GM19467 (cell line): Measurements from ENCODE around the gene DNAJB12.
"Not testable (repeated sequence)": the region's sequence is repeated elsewhere in the genome, so short reads cannot be mapped to it uniquely, and the experiment has no call there.

Experiments
- ATAC-seq: cut with Tn5 transposase; IDR thresholded peaks from one replicate; pipeline ENCODE4 v1.9.1; 2021; ENCODE audit warnings: mild to moderate bottlenecking, moderate library complexity; ENCODE audit not compliant: unreplicated experiment

Gene DNAJB12

DNA sequence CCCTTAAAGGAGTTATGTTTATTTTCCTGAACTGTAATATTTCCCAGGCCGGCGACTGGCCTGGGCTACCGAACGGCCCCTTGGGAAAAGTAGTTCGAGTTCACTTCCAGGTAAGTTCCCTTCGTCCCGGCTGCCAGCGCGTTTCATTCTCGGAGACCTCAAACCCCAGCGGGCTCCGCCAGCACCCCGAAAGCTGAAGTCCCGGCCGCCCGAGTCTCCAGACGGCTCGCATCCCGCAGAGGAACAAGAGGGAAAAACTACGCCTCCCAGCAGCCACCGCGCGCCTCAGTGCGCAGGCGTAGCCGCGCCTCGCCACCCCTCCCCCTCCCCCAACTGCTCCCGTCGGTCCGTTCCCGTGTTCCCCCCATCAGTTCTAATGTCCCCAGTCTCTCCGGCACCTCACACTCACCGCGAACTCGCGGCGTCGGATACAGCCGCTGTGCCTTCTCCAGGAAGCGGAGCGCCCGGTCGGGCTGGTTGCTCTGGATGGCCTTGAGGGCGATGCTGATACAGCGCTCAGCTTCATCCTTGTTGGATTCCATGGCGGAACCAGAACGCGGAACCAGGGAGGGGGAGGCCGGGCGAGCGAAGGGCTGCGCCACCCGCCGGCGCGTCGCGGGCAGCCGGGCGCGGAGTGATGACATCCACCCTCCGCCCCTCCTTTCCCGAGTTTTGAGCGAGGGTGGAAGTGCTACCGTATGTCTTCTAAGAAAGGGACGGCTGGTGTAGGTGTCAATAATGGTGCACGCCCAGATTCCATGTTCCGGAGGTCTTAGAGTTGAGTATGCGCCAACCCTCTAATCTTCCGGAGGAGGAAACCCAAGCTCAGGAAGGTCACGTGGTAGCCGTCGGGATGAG lies at the start of gene DNAJB12:
DNAJB12 (minus strand) TSS at position 564 of the 858 bp plus-strand sequence; CDS start at position 542, 22 bp downstream.
- ATAC-seq: peak; percentile 59

DNA sequence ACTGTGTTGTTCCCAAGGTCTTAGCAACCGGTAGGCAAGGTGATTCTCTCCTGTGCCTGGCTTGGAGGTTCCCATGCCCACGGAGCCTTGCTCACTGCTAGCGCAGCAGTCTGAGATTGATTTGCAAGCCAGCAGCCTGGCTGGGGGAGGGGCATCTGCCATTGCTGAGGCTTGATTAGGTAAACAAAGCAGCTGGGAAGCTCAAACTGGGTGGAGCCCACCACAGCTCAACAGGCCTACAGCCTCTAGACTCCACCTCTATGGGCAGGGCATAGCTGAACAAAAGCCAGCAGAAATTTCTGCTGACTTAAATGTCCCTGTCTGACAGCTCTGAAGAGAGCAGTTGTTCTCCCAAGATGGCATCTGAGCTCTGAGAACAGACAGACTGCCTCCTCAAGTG lies 40.9 kb upstream of the DNAJB12 start:
- not testable (repeated sequence) for ATAC-seq

- no peak for ATAC-seq
Measured at GRCh38 chr10:72392571-72392970, 37.9 kb upstream of the DNAJB12 start.

DNA sequence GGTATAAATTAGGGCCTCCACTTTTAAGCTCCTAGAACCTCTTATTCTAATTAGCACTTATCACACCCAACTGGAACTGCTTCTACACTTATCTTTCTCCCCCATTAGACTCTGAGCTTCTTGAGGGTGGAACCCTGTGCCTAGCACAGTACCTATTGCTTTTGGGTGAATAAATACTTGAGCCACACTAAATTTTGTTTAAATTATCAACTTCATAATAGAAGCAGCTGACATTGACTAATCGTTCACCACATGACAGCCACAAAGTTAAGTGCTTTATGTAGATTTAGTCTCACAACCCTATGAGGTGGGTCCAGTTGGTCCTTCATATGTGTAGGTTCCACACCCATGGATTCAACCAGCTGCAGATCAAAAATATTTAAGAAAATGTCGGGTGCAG lies 36.0 kb upstream of the DNAJB12 start:
- no peak for ATAC-seq

GRCh38 chr10:72389716-72390115 lies 35.0 kb upstream of the DNAJB12 start:
- ATAC-seq: no peak

DNA sequence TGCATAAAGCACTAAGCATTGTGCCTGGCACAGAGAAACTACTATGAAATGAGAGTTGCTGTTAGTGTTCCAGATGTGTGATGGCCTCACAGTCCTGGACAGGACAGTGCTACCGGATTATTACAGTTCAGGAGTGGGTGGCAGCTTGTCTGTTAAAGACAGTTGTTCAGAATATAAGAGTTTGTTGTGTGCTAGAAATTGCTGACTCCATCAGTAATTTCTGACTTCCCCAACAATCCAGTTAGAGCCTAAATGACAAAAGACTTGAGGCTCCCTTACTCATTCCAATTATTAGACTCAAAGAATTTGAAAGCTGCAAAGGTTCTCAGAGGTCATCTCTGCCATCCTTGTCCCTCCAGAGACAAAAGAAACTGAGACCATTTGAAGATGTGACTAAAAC lies 34.3 kb upstream of the DNAJB12 start:
- ATAC-seq: no peak

GRCh38 chr10:72388062-72388461 lies 33.3 kb upstream of the DNAJB12 start:
- no peak for ATAC-seq

DNA sequence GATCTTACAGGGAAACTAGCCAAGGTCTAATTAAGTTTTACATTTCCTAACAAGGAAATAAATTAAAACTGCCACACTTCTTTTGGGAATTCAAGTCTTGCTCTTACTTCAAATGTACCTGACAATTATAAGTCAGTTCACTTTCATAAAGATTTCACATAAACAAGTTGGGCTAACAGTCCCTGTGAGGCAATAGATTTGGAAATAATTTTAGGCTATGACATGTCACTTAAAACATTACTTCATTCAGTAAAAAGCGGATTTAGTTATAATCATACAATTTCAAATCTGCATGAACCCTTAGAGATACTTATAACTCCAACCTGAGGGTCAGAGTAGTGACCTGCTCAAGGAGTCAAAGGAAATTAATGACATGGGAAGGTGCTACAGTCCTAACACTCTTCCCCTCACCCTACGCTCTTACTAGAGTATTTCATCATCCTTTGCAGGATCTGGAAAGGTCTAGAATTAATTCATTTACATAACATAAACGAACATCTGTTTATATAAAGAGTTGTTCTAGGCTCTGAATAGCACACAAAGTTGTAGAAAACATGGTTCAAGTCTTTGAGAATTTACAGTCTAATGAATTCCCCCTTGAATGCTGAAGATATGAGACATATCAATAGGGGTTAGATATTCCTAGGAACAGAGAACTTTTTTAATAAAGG lies 32.3 kb upstream of the DNAJB12 start:
- no peak for ATAC-seq

GRCh38 chr10:72385724-72386123 lies 31.0 kb upstream of the DNAJB12 start:
- ATAC-seq: no peak

GRCh38 chr10:72384982-72385381 lies 30.3 kb upstream of the DNAJB12 start:
- ATAC-seq: not testable (repeated sequence)

DNA sequence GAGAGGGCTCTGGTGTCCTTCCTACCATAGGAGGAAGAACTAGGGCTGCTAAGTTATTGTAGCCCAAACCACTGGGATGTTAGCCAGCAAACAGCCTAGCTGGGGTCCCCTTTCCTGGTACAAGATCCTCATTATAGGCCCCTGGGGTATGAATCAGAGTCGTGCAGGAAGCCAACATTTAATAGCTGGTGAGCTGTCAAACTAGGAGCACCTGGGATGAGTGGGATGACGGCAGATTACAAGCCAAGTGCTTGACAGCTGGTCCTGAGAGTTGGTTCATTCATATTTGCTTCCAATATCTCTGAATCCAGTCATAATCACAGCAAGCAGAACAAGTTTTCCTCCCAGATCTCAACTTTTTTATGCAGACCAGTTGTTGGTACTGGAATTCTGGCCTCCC lies 25.1 kb upstream of the DNAJB12 start:
- ATAC-seq: no peak

DNA sequence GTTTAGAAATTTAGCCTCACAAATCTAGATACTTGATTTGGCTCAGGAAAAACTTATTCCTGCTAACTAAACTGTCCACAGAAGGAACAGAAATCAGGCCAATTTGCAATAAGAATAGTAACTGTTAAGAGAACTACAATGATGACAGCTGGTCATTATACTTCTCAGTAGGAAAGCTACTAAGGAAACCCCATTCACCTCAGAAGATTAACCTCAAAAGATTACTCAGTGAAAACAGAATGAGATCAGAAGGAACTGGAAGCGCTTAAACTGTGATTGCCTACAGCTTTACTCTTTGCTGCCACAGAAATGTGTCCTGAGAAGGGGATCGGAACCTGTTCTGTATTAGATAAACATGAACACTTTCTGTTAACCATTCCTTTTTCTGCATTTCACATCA lies 24.3 kb upstream of the DNAJB12 start:
- ATAC-seq: no peak

DNA sequence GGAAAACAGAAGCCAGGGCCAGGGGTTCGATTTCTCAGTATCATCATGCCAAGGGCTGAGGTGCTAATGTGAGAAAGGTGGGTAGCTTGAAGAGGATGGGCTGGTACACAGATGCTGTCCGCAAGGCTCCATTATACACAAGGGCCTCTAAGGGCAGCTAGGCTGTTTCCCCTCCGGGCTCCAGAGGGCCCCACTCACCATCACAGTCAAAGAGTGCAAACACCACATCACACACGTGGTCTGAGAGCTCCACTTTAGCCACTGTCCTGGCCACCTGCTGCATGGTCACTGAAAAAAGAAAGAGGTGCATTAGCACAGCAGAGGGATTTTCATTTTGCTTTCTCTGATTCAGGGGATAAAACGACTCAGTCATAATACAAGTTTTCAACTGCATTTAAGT lies 20.9 kb upstream of the DNAJB12 start:
- no peak for ATAC-seq

DNA sequence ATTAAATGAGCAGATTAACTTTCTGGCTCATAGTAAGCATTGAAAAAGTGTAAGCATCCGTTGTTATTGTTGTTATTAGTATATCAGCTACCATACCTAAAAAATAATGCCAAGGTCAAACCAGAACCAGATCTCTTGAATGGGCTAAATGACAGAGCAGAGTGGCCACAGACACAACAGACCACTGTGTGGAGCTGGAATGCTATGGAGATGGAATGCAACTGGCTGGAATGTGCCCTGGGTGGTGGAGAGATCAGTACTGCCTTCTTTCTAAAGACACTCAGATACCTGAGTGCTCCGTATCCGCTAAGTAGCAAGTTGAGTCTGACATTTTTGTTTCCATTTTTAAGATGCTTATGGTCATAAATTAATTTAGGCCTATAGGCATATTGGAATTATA lies 20.5 kb upstream of the DNAJB12 start:
- ATAC-seq: no peak

GRCh38 chr10:72370201-72370722 lies 15.5 kb upstream of the DNAJB12 start:
- no peak for ATAC-seq

- ATAC-seq: no peak
Measured at GRCh38 chr10:72367301-72367960, 12.7 kb upstream of the DNAJB12 start.

DNA sequence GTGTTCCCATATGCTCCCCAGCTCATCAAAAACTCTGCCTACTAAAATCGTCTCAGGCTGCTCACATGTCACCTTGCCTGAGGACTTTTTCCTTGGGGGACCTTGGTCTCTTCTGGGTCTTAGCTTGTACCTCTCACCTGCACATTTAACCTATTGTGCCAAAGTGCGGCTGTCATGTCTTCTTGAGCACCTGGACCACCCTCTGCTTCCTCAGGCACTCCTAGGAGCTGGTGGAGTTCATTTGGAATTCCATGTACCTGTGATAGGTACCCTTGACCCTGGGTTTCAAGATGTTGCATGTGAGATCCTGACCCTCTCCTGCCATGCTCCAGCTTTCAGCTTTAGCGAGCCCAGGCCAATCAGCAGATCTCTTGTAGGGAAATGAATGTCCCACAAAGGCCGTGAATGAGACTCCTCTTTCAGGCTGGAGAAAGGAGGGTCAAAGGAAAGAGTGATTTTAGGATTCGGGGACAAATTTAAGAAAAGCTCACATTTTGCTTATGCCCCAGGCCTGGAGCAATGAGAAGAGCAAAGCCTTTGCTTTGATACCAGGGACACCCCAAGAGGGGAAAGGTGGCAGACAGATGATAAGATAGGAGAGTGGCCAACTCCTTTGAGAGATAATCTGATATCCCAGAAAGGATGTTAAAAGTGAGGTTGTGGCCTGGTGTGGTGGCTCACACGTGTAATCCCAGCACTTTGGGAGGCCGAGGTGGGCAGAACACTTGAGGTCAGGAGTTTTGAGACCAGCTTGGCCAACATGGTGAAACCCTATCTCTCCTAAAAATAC lies 10.6 kb upstream of the DNAJB12 start:
- no peak for ATAC-seq

DNA sequence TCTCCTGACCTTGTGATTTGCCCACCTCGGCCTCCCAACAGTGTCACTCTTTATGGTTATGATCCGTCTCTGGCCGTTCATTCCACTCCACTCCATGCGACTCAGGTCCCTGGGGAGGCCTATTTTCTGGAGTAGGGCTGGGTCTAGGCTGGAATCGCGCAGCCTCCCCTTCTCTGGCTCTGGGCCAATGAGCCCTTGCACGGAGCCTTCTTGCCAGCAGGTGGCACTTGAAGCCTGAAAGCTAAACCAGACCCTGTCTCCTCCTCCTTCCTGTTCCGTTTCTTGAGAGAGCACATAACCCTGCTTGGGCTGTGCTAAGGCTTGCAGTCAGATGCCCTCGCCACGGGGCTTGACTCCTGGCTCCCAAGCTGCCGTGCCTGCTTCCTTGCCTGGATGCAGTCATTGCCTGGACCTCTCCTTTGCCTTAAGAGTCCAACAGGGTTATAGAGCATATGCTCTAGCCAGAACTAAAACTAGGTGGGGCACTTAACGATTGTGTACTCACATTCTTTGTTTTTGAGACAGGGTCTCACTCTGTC lies 9.6 kb upstream of the DNAJB12 start:
- ATAC-seq: peak; percentile 90

DNA sequence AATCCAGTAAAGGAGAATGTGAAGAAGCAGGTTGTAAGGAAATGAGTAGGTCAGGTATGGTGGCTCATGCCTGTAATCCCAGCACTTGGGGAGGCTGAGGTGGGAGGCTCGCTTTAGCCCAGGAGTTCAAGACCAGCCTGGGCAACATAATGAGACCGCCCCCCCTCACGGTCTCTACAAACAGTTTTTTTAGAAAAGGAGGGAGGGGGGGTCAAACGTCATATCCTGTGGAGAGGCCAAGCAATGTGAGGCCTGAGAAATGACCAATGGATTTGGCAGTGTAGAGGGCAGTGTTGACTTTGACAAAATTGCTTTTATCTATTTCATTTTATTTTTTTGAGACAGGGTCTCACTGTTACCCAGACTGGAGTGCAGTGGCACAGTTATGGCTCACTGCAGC lies 2.3 kb upstream of the DNAJB12 start:
- no peak for ATAC-seq

GRCh38 chr10:72356115-72356514 lies 1.4 kb upstream of the DNAJB12 start:
- no peak for ATAC-seq

DNA sequence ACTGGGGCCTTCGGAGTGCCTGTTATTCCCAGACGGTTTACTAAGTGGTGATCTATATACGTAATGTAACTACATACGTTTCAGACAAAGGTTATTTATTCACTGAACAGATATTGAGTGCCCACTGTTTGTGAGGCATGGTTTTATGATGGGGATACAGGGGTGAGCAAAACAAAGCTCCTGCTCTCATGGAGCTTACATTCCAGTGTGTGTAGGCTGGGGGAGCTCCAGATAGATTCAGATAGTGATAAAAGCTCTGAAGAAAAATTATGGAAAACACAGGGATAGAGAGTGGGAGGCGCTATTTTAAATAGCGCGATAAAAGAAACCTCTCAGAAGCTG lies 466 bp upstream of the DNAJB12 start:
- no peak for ATAC-seq
